Stimulated activated CD8-positive, alpha-beta memory T cell treated with anti-CD3 and anti-CD28 coated beads, Interleukin-4, amount 100 ng/mL, for 48 hours (primary cell): ENCODE data around the gene MAMSTR.
"Not testable (repeated sequence)": the region's sequence is repeated elsewhere in the genome, so short reads cannot be mapped to it uniquely, and the experiment has no call there.

Source experiments
- DNase-seq: peaks from one replicate; pipeline ENCODE4 v3.0.0-alpha.2; 2020

The MAMSTR gene

GRCh38 chr19:48683349-48683748, 36.2 kb downstream of the MAMSTR start:
- peak; percentile 57 for DNase-seq

- no peak for DNase-seq
Observed at GRCh38 chr19:48681127-48681470, 38.4 kb downstream of the MAMSTR start.

GRCh38 chr19:48680436-48681126, 38.9 kb downstream of the MAMSTR start:
- no peak for DNase-seq

GRCh38 chr19:48680006-48680405, 39.5 kb downstream of the MAMSTR start:
- DNase-seq = not testable (repeated sequence)

- no peak for DNase-seq
Observed at GRCh38 chr19:48678201-48678600, 41.3 kb downstream of the MAMSTR start.

- no peak for DNase-seq
Observed at GRCh38 chr19:48676887-48677286, 42.6 kb downstream of the MAMSTR start.

- DNase-seq = no peak
Observed at GRCh38 chr19:48676487-48676886, 43.0 kb downstream of the MAMSTR start.

- DNase-seq = peak; percentile 84
Observed at GRCh38 chr19:48674921-48675824, 44.4 kb downstream of the MAMSTR start.

GRCh38 chr19:48674216-48674809, 45.2 kb downstream of the MAMSTR start:
- no peak for DNase-seq

- DNase-seq = no peak
Observed at GRCh38 chr19:48673436-48674100, 46.0 kb downstream of the MAMSTR start.

- DNase-seq = no peak
Observed at GRCh38 chr19:48672994-48673393, 46.5 kb downstream of the MAMSTR start, which contains the start of gene NTN5. NTN5 (minus strand) TSS chr19:48673017; CDS start chr19:48670986, 2,031 bp downstream.

GRCh38 chr19:48671446-48671995, 48.0 kb downstream of the MAMSTR start:
- no peak for DNase-seq

GRCh38 chr19:48670699-48671445, 48.7 kb downstream of the MAMSTR start:
- no peak for DNase-seq

- DNase-seq = no peak
Observed at GRCh38 chr19:48669903-48670668, 49.4 kb downstream of the MAMSTR start.

- no peak for DNase-seq
Observed at GRCh38 chr19:48668761-48669160, 50.8 kb downstream of the MAMSTR start.

- DNase-seq = no peak
Observed at GRCh38 chr19:48668332-48668731, 51.2 kb downstream of the MAMSTR start.

GRCh38 chr19:48665786-48666185, 53.7 kb downstream of the MAMSTR start:
- no peak for DNase-seq

GRCh38 chr19:48664476-48664875, 55.0 kb downstream of the MAMSTR start:
- no peak for DNase-seq

GRCh38 chr19:48663667-48664066, 55.9 kb downstream of the MAMSTR start:
- no peak for DNase-seq
